C4-2B (cell line): ENCODE data around the gene FCHSD1.

Experiments used
- CTCF ChIP-seq: fragments of 450-650 bp; conservative IDR thresholded peaks from 2 replicates; pipeline ENCODE4 v1.5.1; 2017; ENCODE audit warnings: mild to moderate bottlenecking
- ZFX ChIP-seq: fragments of 450-650 bp; IDR thresholded peaks from 2 replicates; pipeline ENCODE4 v1.6.1; 2017

- TF ChIP-seq CTCF (no peak), ZFX (no peak)
Observed at GRCh38 chr5:141623611-141624010, 27.6 kb downstream of the FCHSD1 start.
